NCI-H2196 (cell line): ENCODE data around the gene TATDN3.
"Not testable (repeated sequence)": the region's sequence is repeated elsewhere in the genome, so short reads cannot be mapped to it uniquely, and the experiment has no call there.

ENCODE experiments used
- DNase-seq: peaks from one replicate; lab custom pipeline; 2025; ENCODE audit not compliant: unreplicated experiment; lab: John Stamatoyannopoulos, UW

TATDN3 gene, protein sequence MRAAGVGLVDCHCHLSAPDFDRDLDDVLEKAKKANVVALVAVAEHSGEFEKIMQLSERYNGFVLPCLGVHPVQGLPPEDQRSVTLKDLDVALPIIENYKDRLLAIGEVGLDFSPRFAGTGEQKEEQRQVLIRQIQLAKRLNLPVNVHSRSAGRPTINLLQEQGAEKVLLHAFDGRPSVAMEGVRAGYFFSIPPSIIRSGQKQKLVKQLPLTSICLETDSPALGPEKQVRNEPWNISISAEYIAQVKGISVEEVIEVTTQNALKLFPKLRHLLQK

DNA sequence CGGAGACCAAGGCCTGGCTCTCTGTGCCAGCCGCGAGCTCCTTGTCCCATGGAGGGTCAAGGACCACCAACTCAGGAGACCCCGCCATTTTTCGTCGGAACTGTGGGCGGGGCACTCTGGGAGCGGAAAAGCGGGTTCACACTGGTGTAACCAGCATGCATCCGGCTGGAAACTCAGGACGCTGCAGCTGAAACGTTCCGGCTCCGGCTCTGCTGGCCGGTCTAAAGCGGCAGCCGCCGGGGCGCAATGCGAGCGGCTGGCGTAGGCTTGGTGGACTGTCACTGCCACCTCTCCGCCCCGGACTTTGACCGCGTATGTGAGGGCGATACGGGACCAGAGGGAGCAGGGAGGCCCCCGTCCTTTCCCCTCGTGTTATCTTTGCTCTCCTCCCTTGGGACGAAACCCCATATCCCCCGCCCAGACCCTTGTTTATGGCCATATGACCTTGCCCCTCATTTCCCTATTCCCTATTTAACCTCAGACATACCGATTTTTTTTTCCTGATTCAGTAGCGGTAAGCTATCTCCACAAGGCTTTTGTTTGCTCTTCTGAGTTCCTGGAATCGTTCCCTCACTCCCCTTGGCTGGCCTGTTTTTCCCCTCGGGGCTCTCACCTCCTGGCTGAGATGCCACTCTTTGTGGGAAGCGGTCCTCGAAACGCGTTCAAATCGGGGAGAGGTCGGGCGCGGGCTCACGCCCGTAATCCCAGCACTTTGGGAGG lies at the start of gene TATDN3, which contains the start of gene NSL1:
TATDN3 (plus strand) TSS at position 219 of the 720 bp plus-strand sequence; CDS start at position 247, 28 bp downstream.
NSL1 (minus strand) TSS at position 102 of the 720 bp plus-strand sequence; CDS start at position 88, 14 bp downstream.
- peak; percentile 91 for DNase-seq

GRCh38 chr1:212743901-212744475 lies 47.7 kb upstream of the TATDN3 start:
- no peak for DNase-seq

- no peak for DNase-seq
These were observed 46.4 kb upstream of the TATDN3 start for GRCh38 chr1:212745303-212745702.

DNA sequence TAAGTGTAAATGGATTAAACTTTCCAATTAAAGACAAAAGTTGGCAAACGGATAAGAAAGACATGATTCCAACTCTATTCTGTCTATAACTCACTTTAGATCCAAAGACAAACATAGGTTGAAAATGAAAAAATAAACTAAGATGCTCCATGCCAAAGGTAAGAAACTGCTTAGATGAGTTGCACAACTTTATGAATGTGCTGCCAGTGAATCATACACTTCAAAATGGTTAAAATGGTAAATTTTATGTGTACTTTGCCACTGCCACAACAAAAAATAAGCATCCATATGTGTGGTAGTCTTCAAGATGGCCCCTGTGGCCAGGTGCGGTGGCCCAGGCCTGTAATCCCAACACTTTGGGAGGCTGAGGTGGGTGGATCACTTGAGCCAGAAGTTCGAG lies 45.1 kb upstream of the TATDN3 start:
- no peak for DNase-seq

DNA sequence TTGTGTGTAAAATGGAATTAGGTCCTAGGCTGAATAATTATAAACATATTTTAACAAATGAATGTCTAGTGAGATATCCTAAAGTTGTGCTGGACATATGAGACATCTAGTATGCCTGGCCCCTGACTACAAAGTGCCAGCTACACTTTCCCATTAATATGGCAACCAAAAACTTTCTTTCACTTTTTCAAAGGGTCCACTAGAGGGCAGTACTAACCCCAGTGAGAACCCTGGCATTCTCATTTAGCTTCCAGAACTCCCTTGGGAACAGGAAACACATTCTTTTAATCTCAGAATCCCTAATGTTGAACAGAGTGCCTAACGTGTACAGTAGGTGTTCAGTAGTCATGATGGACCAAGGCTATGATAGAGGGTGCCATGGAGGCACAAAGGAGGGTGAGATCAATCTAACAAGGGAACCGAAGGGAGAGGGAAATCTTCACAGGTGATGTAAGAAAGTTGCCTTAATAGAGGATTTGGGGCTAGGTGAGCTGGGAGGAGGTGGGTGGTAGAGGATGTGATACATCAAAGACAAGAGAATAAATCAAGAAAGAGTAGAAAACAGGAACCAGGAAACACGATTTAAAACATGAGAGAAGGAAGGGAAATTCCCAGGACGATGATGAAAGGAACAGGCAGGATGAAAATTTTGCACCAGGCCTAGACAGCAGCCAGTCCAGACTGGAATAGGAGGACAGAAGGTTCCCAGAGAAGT lies 41.7 kb upstream of the TATDN3 start:
- peak; percentile 58 for DNase-seq

DNA sequence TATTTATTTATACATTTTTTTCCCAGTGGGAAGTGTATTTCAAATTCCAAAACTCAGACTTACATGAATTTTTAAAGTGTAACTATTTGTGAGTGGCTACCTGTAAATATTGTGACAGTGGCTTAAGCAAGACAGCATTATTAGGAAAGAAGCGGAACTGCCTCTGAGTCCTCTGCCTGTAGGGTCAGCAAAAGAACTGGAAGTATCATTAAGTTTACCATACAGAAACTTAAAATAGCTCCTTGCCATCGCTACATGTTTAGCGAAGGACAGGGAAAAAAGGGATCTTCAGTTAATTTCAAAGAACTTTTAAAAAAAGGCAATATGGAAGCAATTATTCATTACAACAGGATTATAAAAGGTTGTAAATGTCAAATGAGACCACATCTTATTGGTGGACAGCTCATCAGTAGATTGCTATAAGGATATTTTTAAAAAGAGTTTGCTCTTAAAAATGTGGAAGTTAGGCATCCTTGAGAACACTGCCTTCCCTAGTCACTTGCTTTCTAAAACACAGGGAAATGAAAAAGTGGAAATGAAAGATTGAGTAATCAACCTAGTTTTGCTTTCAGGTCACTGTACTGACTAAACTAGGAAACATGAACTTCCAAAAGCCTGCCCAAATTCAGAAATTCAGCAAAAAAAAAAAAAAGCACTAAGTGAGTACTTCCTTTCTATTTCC lies 39.3 kb upstream of the TATDN3 start:
- no peak for DNase-seq

DNA sequence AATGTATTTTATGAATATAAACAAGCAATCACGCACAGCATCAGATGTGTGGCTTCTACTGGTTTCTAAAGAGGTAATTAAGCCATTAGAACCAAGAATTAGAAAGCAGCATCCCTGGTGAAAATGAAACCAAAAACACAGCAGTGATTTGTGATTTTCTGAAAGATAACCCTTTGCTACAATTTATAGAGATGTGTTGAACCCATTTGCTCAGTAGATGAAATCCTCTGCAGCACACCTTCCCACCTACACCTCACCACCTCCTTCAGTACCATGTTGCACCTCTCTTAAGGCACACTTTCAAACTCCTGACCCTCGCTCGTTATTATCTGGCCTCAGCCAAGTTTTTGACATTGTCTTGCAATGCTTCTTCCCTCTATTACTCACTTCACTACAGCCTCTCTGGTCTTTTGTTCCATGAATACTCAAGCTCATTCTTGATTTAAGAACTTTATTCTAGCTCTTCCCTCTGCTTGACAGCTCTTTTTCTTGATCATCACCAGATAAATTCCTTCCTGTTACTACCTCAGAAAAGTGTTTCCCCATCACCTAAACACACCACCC lies 38.7 kb upstream of the TATDN3 start:
- no peak for DNase-seq

GRCh38 chr1:212753749-212754148 lies 37.9 kb upstream of the TATDN3 start:
- DNase-seq, result no peak

GRCh38 chr1:212754193-212754592 lies 37.5 kb upstream of the TATDN3 start:
- DNase-seq, result no peak

- no peak for DNase-seq
These were observed 37.0 kb upstream of the TATDN3 start for GRCh38 chr1:212754680-212755079.

- no peak for DNase-seq
These were observed 32.0 kb upstream of the TATDN3 start for GRCh38 chr1:212759683-212760082.

GRCh38 chr1:212760126-212760823 lies 31.4 kb upstream of the TATDN3 start:
- peak; percentile 6 for DNase-seq

DNA sequence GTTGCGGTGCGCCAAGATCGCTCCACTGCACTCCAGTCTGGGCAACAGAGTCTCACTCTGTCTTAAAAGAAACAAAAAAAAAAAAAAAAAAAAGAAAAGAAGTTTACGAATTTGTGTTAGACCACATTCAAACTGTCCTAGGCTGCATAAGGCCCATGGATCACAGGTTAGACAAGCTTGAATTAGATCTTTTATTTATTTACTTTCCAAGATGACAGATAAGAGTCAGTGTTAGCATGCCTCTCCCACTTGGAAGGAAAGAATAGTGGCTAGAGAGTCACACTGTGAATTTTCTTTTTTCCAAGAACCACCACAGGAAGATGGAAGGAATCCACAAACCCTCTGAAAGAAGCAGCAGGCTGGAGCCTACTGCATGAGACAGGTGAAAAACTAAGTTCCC lies 29.5 kb upstream of the TATDN3 start:
- DNase-seq, result no peak

- no peak for DNase-seq
These were observed 28.9 kb upstream of the TATDN3 start for GRCh38 chr1:212762839-212763238.

DNA sequence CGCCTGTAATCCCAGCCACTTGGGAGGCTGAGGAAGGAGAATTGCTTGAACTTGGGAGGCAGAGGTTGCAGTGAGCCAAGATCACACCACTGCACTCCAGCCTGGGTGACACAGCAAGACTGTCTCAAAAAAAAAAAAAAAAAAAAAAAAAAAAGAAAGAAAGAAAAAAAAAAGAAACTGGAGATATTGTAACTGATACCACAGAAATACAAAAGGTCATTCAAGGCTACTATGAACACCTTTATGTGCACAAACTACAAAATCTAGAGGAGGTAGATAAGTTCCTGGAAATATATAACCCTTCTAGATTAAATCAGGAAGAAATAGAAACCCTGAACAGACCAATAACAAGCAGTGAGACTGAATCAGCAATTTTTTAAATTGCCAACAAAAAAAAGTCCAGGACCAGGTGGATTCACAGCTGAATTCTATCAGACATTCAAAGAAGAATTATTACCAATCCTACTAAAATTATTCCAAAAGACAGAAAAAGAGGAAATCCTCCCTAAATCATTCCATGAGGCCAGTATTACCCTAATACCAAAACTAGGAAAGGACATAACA lies 26.9 kb upstream of the TATDN3 start:
- DNase-seq, result not testable (repeated sequence)

DNA sequence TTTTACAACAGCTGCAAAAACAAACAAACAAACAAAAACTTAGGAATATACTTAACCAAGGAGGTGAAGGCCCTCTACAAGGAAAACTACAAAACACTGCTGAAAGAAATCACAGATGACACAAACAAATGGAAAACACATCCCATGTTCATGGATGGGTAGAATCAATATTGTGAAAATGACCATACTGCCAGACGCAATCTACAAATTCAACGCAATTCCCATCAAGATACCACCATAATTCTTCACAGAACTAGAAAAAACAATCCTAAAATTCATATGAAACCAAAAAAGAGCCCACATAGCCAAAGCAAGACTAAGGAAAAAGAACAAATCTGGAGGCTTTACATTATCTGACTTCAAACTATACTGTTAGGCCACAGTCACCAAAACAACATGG lies 24.9 kb upstream of the TATDN3 start:
- not testable (repeated sequence) for DNase-seq

- DNase-seq, result no peak
These were observed 22.1 kb upstream of the TATDN3 start for GRCh38 chr1:212769459-212770167.

DNA sequence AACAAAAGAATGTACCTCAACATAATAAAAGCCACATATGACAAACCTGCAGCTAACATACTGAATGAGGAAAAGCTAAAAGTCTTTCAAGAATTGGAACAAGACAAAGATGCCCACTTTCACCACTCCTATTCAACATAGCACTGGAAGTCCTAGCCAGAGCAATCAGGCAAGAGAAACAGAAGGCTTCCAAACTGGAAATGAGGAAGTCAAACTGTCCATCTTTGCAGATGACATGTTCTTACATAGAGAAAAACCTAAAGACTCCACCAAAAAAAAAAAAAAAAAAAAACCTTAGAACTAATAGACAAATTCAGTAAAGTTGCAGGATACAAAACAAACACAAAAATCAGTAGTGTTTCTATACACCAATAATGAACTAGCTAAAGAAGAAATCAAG lies 20.4 kb upstream of the TATDN3 start:
- no peak for DNase-seq

DNA sequence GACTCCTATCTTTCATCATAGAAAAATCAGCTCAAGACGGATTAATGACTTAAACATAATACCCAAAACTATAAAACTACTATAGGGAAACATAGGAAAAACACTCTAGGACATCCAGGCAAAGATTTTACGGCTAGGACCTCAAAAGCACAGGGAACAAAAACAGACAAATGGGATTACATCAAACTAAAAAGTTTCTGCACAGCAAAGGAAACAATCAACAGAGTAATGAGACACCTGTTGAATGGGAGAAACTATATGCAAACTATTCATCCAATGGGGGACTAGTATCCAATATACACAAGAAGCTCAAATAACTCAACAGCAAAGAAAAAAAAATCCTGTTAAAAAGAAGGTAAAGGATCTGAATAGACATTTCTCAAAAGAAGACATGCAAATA lies 18.7 kb upstream of the TATDN3 start:
- DNase-seq, result no peak
